Tibial nerve (tissue), 4 donors: ENCODE data around the gene NNAT. TPM values are rescaled to one million over a fixed set of nuclear protein-coding genes. Genes with fewer than 3 reads are reported as not detected.
A peak's percentile ranks its signal among the peaks of the same experiment; 100 is the strongest.

Source experiments
- DNase-seq, 2 donors: peaks; one replicate each; pipeline ENCODE4 v3.0.0-alpha.2; 2019; ENCODE audit warnings: low spot score in 2 of 2
- H3K27ac ChIP-seq, 4 donors: fragments of 200-600 bp; sonication (generic) in 3 of 4; one replicate each; pipeline ENCODE4 v1.5.1; 2017 to 2019; ENCODE audit warnings: mild to moderate bottlenecking in 1 of 4
- H3K27me3 ChIP-seq, 2 donors: fragments of 200-600 bp; sonication (generic) in 1 of 2; one replicate each; pipeline versions ENCODE4 v1.5.1 to v1.6.0; 2017 to 2019
- H3K36me3 ChIP-seq, 3 donors: fragments of 200-600 bp; sonication (generic); one replicate each; pipeline ENCODE4 v1.5.1; 2018 to 2019
- H3K4me1 ChIP-seq, 4 donors: fragments of 200-600 bp; sonication (generic) in 3 of 4; one replicate each; pipeline ENCODE4 v1.5.1; 2017 to 2019
- H3K4me3 ChIP-seq, 4 donors: fragments of 200-600 bp; sonication (generic) in 3 of 4; one replicate each; pipeline ENCODE4 v1.5.1; 2017 to 2019; ENCODE audit warnings: mild to moderate bottlenecking in 1 of 4, moderate library complexity in 1 of 4
- H3K9me3 ChIP-seq, 4 donors: fragments of 200-600 bp; sonication (generic) in 3 of 4; one replicate each; pipeline ENCODE4 v1.5.1; 2017 to 2019
- EP300 ChIP-seq, 2 donors: sonication (generic); formaldehyde crosslinking; IDR thresholded peaks; one replicate each; pipeline ENCODE4 v1.6.1; 2017; ENCODE audit warnings: antibody characterized with exemption in 2 of 2, mild to moderate bottlenecking in 1 of 2
- POLR2A ChIP-seq, 2 donors: fragments of 450-650 bp; IDR thresholded peaks; one replicate each; pipeline ENCODE4 v1.6.1; 2017; ENCODE audit warnings: antibody characterized with exemption in 2 of 2, mild to moderate bottlenecking in 2 of 2, moderate library complexity in 2 of 2
- WGBS, 2 donors: methylation state at CpG; one replicate each; pipeline ENCODE4 v1.1.5; 2018; 5-methylcytosine and 5-hydroxymethylcytosine counted together
- total RNA-seq, 4 donors: library from RNA; depleted of rRNA; stranded (reverse); fragments of >200 nt; gene quantifications; one replicate each; pipeline ENCODE4 v1.1.0, GENCODE V29; 2016
- TF ChIP-seq, protein P1 (sequence below), 5 experiments: fragments of 200-600 bp in 3 of 5; fragments of 450-650 bp in 2 of 5; sonication (generic) in 3 of 5; IDR thresholded peaks; one replicate each; pipeline ENCODE4 v1.5.1; 2016 to 2019; ENCODE audit warnings: antibody characterized with exemption in 5 of 5, mild to moderate bottlenecking in 3 of 5, moderate library complexity in 2 of 5

The NNAT gene
- total RNA-seq, 4 donors from 2014 or later, result 2.7 to 12.3 (median 8.4) TPM

DNA sequence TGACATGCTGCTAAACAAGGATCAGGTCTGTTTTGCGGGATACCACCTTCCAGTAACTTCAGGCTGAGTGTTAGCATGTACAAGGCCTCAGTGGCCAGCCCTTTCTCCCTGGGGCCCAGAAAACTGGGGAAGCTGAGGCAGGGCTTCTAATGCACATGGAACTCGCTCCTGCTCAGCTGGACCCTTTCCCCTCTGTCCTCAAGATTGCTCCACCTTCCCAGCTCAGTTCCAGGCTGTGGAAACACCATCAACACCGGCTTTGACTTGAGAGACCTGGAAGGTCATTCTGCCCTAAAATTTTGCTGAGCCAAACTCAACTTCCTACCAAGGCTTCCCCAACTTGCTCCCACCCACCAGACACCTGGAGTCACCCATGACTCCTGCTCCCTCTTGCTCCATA lies 10.8 kb downstream of the NNAT start:
- no peaks in the 10 kb centered on the region for H3K36me3 ChIP-seq
- DNase-seq, result no peak
- 86 to 90% methylated on average over 3 of the region's 3 CpGs for WGBS, 2 donors
- no peaks in the 10 kb centered on the region for H3K9me3 ChIP-seq
- peaks cover 0 to 16% (median 10%) of the 10 kb centered on the region in 4 donors for H3K4me1 ChIP-seq
- H3K4me3 ChIP-seq, result no peak overlapping the region
- no peak overlapping the region for H3K27ac ChIP-seq
- H3K27me3 ChIP-seq, result no peaks in the 10 kb centered on the region
- no peak for TF ChIP-seq POLR2A (IDR thresholded peaks at IDR 0.05)
- no peak for TF ChIP-seq EP300 (IDR thresholded peaks at IDR 0.05)

DNA sequence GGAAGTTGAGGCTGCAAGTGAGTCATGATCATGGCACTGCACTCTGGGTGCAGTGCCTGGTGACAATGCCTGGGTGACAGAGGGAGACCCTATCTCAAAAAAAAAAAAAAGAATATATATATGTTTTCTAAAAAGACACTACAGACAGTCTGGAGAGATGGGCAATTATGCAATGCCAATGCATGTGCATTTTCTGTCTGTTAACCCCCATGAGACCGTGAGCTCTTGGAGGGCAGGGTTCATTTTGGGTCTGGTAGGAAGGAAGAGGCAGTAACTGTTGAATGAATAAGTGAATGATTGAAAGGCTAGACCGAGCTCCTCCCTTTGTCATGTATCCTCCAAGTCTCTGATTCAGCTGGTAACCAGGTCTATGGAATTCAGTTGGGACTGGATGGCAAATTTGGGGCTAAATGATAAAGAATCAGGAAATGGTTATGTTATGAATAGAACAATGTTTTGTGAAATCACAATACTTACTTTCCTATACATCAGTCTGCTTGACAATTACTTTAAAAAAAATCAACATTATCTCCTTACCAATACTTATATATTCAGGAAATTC lies 12.2 kb downstream of the NNAT start:
- Histone ChIP-seq H3K4me1 (peaks cover 0 to 14% (median 9%) of the 10 kb centered on the region in 4 donors), H3K27ac (no peak overlapping the region), H3K4me3 (no peak overlapping the region), H3K27me3 (no peaks in the 10 kb centered on the region), H3K36me3 (no peaks in the 10 kb centered on the region), H3K9me3 (no peaks in the 10 kb centered on the region)
- DNase-seq, result no peak
- TF ChIP-seq POLR2A (IDR thresholded peaks at IDR 0.05) (no peak), EP300 (IDR thresholded peaks at IDR 0.05) (no peak)
- TF ChIP-seq, protein P1, sequence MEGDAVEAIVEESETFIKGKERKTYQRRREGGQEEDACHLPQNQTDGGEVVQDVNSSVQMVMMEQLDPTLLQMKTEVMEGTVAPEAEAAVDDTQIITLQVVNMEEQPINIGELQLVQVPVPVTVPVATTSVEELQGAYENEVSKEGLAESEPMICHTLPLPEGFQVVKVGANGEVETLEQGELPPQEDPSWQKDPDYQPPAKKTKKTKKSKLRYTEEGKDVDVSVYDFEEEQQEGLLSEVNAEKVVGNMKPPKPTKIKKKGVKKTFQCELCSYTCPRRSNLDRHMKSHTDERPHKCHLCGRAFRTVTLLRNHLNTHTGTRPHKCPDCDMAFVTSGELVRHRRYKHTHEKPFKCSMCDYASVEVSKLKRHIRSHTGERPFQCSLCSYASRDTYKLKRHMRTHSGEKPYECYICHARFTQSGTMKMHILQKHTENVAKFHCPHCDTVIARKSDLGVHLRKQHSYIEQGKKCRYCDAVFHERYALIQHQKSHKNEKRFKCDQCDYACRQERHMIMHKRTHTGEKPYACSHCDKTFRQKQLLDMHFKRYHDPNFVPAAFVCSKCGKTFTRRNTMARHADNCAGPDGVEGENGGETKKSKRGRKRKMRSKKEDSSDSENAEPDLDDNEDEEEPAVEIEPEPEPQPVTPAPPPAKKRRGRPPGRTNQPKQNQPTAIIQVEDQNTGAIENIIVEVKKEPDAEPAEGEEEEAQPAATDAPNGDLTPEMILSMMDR (IDR thresholded peaks at IDR 0.05), result no peak
- 76 to 78% methylated on average over 2 of the region's 2 CpGs for WGBS, 2 donors

DNA sequence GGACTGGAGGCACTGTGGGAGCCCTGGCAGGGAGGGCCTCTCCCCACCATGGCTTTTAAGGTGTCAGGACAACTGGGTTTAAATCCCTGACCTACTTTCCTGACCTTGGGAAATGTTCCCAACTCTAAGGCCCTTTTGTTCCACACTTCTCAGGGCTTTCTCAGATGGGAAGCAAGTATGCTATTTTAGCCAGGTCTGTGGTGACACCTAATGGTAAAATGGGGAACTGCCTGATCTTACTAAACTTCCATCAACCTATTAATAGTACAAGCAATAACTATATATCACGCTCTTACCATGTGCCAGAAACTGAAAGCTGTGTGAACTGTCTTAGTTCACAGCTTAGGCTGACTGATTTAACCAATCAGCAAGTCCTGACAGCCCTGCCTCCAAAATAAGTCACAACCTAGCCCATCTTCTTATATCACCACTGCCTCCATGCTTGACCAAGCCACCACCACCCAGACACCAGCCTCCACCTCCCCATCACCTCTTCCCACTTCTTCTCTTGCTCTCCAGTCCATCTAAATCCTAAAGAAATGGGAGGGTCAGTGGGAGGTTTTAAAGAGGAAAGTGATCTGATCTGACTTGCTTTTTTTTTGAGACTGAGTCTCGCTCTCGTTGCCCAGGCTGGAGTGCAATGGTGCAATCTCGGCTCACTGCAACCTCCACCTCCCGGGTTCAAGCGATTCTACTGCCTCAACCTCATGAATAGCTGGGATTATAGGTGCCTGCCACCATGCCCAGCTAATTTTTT lies 13.5 kb downstream of the NNAT start:
- Histone ChIP-seq H3K4me1 (peaks cover 0 to 6% (median 2%) of the 10 kb centered on the region in 4 donors), H3K9me3 (no peaks in the 10 kb centered on the region), H3K36me3 (no peaks in the 10 kb centered on the region), H3K4me3 (no peak overlapping the region), H3K27ac (peak overlapping the region in 1 of 4 donors; percentile 3), H3K27me3 (no peaks in the 10 kb centered on the region)
- WGBS, 2 donors, result 67 to 75% methylated on average over 6 of the region's 6 CpGs
- TF ChIP-seq, protein P1 (IDR thresholded peaks at IDR 0.05), result peak; percentile 83 to 94 (median 85)
- TF ChIP-seq EP300 (IDR thresholded peaks at IDR 0.05) (peak in 1 of 2 donors; percentile 15), POLR2A (IDR thresholded peaks at IDR 0.05) (no peak)
- peak in 1 of 2 donors; percentile 92 for DNase-seq

DNA sequence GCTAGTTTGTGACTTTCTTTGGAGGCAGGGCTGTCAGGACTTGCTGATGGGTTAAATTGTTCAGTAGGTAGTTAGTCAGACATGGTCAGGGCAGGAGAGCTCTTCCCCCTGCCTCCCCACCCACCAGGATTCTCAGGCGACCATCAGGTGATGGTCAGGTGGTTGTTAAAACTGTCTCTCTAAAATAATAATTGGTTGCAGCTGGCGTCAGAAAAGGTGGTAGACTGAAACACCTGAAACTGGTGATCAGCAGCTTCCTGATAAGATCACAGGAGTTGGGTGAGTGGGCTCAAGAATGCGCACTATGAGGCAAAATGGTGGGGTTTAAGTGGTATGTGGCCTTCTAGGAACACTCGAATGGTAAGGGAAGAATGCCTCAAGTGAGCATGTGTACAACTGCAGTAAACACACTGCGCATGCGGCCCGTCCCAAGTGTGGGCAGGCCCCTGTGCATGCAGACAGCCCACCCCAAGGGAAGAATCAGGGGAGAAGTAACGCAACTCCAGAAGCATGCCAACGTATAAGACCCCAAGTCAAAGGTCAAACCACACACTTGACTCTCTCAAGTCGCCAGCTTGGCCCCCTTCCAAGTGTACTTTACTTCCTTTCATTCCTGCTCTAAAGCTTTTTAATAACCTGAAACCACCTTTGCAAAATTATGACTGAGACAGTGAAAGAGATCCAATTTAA lies 14.5 kb downstream of the NNAT start:
- DNase-seq, result no peak
- H3K27me3 ChIP-seq, result no peaks in the 10 kb centered on the region
- no peaks in the 10 kb centered on the region for H3K9me3 ChIP-seq
- WGBS, 2 donors, result 48 to 53% methylated on average over 10 of the region's 10 CpGs
- H3K4me3 ChIP-seq, result no peak overlapping the region
- H3K36me3 ChIP-seq, result no peaks in the 10 kb centered on the region
- H3K4me1 ChIP-seq, result peaks cover 0 to 6% (median 2%) of the 10 kb centered on the region in 4 donors
- H3K27ac ChIP-seq, result no peak overlapping the region
- TF ChIP-seq EP300 (IDR thresholded peaks at IDR 0.05) (no peak), POLR2A (IDR thresholded peaks at IDR 0.05) (no peak)
- TF ChIP-seq, protein P1 (IDR thresholded peaks at IDR 0.05), result no peak

DNA sequence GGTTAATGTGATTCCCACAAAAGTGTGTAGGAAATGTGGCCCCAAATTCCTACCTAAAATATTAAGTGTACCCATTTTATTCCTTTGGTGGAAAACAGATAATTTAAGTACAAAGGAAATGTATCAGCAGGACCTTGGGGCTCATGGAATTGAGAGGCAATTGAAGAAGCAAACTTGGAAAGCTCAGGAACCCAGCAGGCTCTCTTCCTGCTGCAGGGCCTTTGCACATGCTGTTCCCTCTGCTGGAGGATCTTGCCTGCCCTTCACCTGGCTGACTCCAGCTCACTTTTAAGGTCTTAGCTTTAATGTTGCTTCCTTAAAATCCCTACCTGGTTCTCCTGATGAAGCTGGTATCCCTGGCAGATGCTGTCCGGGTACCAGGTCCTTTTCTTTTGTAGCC lies 16.5 kb downstream of the NNAT start:
- H3K4me3 ChIP-seq, result no peak overlapping the region
- DNase-seq, result no peak
- TF ChIP-seq, protein P1 (IDR thresholded peaks at IDR 0.05), result no peak
- TF ChIP-seq EP300 (IDR thresholded peaks at IDR 0.05) (no peak), POLR2A (IDR thresholded peaks at IDR 0.05) (no peak)
- WGBS, 2 donors, result 92 to 95% methylated on average over 1 of the region's 1 CpG
- H3K27me3 ChIP-seq, result no peaks in the 10 kb centered on the region
- H3K27ac ChIP-seq, result no peak overlapping the region
- no peaks in the 10 kb centered on the region for H3K36me3 ChIP-seq
- peaks cover 0 to 6% (median 2%) of the 10 kb centered on the region in 4 donors for H3K4me1 ChIP-seq
- no peaks in the 10 kb centered on the region for H3K9me3 ChIP-seq
